CMK (cell line): Measurements from ENCODE around the gene SUCNR1.
"Not testable (repeated sequence)": the region's sequence is repeated elsewhere in the genome, so short reads cannot be mapped to it uniquely, and the experiment has no call there.

Source experiments
- DNase-seq: peaks from one replicate; pipeline ENCODE4 v3.0.0-alpha.2; 2010; ENCODE audit warnings: low read depth

SUCNR1 gene

GRCh38 chr3:151900884-151901643 is 27.6 kb downstream of the SUCNR1 start:
- DNase-seq = no peak

DNA sequence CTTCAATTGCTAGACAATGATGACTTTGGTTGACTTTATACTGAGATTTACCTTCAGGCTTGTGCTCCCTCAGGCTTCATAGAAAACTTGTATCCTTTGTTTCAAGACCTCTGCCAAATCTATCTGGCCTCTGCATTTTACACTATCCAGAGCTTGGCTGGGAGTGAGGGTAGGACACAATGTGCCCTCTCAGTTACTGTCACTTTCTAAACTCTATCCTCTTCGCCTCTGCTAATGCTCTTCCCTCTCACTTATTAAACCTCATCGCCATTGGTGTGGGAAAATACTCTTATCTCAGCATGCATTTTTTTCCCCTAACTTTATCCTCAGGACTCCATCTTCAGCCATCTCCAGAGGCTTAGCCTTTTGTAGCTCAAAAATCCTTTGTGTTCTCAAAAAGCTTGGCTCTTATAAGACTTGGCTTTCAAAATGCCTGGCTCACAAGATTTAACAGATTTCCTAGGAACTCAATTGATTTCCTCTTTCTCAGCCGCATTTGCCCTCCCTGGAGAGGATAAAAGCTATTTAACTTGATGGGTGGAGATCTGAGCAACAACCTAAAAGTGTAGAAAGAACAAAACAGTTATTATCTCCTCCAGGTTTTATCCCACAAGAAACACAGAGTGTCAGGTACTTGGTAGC is 28.3 kb downstream of the SUCNR1 start:
- no peak for DNase-seq

DNA sequence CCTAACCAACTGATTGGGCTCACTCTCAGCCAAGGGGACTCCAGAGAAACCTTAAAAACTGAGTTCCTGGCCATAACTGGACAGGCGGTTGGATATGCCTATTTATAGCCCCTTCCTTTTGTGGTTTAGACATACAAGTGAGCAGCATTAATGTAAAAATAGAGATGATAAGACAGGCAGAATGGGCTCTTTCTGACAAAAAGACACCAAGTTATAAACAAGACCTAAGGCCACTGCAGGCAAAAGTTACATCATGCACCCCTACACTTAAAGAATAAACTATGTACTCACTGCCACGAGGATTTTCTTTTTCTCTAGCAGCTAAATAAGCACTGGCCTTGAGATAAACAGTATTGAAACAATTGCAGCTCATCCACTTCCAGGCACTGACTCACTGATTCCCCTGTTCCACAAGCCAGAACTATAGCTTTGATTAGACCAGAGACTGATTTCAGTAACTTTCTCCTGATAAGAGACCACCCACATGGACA is 30.1 kb downstream of the SUCNR1 start:
- DNase-seq = no peak

DNA sequence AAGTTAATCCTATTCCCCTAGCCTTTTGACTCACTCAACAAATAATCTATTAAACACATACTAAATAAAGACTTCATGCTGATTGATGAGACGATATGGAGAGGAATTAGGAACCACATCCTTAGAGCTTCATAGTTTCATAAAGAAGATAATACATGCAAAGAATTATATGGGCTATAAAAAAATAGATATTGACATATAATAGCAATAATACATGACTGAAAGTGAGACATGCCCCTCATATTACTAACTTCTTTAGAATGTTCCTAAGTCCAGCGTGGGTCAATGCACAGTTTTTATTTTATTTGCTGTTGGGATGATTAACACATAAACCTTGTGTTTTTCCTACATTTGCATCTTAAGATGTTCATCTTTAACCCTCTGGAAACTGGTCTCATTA is 32.2 kb downstream of the SUCNR1 start:
- no peak for DNase-seq

DNA sequence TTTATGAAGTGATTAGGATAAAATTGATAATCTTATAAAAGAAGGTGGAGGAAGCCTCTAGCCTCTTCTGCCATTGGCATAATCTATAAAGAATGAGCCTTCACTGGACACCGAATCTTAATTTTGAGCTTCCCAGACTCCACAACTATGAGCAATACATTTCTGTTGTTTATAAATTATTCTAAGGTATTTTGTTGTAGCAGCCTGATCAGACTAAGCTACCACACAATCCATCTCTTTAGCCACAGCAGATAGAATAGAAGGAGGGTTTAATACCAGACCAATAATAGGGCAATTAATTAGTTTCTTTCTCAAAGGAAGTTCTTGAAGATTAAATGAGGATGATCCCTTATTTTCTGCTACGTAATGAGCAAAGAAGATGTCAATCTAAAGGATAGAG is 33.3 kb downstream of the SUCNR1 start:
- no peak for DNase-seq

GRCh38 chr3:151908399-151908798 is 35.0 kb downstream of the SUCNR1 start:
- no peak for DNase-seq

DNA sequence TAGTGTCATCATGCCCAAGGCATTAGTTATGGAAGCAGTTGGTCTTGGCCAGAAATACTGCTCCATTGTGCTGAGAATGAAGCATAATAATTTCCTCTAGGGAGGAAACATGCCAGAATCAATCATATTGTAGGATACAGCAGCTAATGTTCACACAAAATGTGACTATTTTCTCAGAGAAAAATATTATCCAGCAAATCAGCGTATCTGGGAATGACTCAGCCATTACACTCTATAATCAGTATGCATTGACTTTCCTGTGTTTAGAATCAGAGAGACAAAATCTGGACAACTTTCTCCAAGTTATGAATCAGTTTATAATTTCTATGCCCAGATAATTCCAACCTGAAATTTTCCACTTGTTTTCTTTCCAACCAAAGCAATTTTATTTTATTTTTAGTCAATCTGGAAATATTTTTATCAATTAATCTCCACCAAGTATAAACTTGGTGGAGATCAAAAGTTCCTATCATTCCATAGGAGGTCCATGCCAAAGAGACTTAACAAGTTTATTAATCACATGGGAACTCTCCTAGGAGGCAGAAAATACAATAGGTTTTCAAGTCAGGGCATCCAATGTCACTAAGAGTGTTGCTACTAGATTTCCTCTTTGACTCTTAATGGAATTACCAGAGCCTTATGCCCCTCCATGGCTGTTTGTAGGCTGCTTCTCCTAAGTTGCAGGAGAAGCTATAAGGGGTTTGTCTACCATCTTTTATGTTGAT is 36.4 kb downstream of the SUCNR1 start:
- DNase-seq = no peak

DNA sequence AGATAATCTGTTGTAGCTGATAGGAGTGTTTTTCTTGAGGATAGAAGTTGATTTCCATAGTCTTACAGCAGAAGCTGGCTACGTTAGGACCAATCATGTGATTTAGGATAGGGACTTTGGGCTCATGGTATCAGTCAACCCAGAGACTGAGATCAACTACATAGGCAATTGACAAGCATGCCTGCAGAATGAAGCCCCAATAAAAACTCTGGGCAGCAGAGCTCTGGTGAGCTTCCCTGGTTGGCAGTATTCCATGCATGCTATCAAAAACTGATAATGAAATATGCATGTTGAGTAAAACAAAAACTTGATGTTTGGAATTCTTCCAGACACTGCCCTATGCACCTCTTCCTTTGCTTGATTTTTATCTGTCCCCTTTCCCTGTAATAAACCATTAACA is 38.0 kb downstream of the SUCNR1 start:
- DNase-seq = no peak

DNA sequence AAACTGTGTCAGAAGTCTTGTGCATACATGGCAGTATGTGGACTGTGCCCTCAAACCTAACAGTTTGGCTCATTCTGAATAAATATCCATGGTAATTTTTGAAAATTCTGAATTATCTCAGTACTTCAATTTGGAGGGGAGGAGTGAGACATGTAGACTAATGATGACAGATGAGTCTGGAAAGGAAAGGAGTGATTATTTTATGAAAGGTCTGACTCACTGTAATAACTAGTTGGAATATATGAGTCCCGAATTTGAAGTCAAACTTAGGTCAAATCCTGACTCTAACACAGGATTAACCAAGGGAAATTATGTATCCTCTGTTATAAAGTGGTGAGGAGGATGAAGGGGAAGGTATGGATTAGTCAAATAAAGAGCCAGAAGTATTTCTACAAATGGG is 38.6 kb downstream of the SUCNR1 start:
- DNase-seq = no peak

DNA sequence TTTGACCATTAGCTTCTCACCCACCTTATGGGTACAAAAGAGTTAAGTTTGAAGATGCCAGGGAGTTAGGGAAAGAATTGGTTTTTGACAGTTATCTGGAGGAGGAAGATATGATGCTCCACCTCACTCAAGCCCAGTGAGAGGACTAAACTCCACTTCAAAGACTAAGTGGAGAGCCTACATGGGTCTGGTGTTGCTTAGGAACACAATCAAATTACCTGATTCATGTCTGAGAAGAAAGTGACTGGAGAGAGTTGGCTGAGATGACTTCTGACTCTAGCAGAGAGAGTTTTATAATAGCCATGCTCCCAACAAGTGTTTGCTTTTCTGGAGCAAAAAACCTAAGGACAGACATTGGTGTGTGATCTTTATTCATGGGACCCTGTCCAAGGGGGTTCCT is 43.3 kb downstream of the SUCNR1 start:
- no peak for DNase-seq

DNA sequence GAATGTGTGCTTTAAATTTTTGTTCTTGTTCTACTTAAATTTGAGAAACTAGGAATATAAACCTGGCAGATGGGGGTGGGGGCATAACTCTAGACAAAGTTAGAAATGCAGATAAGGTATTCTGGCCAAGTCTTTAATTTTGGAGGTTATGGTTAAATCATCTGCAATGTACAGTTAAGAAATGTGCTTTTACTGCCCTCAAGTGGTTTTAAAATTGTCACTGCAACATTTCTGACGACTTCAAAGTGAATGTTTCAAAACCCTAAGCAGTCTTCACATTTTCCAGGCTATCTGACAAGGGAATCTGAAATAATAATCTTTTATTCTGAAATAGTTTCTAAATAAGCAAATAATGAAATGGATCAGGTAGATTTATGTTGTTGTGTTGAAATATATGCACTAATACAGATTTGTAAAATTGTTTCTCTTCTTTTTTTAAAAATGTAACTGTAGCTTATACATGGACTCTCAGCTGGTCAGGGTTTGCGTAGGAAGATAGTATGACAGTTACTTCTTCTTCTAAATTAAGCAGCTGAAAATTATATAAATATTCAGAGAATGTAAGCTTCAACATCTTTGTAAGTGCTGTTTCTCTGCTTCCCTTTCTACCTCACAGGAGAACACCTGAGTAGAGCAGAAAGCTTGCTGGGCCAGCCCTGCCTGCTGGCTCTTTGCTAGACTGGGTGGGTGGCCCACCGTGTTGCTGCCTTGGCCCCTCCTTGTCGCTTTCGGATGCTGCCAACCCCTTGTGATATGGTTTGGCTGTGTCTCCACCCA is 45.0 kb downstream of the SUCNR1 start:
- DNase-seq = peak; percentile 18

DNA sequence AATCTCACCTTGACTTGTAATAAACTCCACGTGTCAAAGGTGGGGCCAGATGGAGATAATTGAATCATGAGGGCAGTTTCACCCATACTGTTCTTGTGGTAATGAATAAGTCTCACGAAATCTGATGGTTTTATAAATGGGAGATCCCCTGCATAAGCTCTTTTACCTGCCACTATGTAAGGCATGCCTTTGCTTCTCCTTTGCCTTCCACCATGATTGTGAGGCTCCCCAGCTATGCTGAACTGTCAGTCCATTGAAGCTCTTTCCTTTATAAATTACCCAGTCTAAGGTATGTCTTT is 45.5 kb downstream of the SUCNR1 start:
- DNase-seq = no peak

DNA sequence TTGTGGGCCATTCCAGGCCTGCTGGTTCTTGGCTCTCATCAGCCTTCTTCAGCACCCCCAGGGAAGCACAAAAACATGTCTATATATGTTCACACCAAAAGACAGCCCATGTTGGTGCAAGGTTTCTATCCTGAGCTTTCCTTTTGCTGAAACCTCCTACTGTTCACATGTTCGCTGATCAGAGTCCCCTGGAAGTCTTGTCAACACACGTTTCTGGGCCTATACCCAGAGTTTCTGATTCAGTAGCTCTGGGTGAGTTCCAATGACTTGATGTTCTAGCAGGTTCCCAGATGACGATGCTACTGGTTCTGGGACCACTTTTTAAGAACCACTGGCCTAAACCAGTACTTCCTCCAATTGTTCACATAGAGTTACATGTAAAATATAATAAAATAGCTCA is 46.0 kb downstream of the SUCNR1 start:
- DNase-seq = no peak

- DNase-seq = no peak
Measured at GRCh38 chr3:151923901-151924300, 50.5 kb downstream of the SUCNR1 start.

DNA sequence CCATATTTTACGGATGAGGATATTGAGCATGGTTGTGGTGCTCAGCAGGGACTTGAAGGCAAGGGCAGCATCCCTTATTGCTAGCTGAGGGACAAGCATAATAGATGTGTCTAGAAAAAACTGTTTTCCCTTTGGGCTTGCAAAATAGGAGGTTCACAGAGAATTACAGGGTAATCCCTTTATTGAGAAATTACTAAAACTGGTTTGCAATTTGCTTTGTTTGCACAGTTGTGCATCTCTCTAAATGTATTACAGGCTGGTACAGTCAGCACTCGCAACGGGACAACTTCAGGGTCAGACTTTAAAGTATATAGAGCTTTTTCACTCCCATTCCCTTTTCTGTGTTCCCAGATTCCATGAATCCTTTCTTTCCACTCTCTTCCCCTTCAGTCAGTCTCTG is 51.3 kb downstream of the SUCNR1 start:
- no peak for DNase-seq

GRCh38 chr3:151925419-151925818 is 52.0 kb downstream of the SUCNR1 start:
- no peak for DNase-seq

GRCh38 chr3:151925876-151926275 is 52.4 kb downstream of the SUCNR1 start:
- no peak for DNase-seq

GRCh38 chr3:151926956-151927355 is 53.5 kb downstream of the SUCNR1 start:
- DNase-seq = no peak

DNA sequence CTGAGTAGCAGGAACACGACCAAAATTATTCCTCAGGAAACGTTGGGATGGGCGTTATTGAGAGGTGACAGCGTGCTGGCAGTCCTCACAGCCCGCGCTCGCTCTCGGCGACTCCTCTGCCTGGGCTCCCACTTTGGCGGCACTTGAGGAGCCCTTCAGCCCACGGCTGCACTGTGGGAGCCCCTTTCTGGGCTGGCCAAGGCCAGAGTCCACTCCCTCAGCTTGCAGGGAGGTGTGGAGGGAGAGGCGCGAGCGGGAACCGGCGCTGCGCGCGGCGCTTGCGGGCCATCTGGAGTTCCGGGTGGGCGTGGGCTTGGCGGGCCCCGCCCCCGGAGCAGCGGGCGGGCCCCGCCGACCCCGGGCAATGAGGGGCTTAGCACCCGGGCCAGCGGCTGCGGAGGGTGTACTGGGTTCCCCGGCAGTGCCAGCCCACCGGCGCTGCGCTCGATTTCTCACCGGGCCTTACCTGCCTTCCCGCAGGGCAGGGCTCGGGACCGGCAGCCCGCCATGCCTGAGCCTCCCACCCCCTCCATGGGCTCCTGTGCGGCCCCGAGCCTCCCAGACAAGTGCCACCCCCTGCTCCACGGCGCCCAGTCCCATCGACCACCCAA is 54.6 kb downstream of the SUCNR1 start:
- DNase-seq = not testable (repeated sequence)

- DNase-seq = no peak
Measured at GRCh38 chr3:151931171-151931570, 57.7 kb downstream of the SUCNR1 start.

DNA sequence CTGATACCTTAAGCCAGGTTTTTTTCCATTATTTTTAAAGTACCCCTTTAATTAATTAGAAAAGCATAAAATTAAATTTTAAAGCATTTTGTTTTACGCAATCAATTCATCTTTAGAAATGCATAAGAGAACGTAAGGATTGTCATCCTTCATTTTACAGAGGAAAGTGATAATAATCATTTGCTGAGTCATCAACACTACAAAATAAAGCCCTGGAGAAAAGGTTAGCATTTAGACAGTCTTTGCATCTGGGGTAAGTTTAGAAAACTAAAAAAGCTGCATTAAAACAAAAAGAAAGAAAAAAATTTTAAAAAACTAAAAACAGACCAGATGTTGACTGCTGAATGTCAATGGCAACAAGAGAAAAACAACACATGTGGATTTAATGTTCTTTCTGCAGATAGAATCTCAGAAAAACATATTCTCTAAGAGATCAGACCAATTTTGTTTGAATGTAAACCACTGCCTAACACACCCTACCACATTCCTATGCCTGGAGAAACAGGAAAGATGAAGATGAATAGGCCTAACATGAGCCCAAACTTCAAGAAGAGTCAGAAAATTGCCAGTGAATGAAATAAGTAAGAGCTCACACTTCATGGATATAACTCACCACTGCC is 59.9 kb downstream of the SUCNR1 start:
- no peak for DNase-seq
